ENCODE results near the gene KTN1. TPM values are rescaled to one million over a fixed set of nuclear protein-coding genes. Genes with fewer than 3 reads are reported as not detected.

Gene KTN1
- total RNA-seq, 1 experiment from 2014 or later, result 212 TPM

GRCh38 chr14:55540847-55541773, 38.9 kb upstream of the KTN1 start:
- no peak overlapping the region for H3K9ac ChIP-seq (ENCODE audit: low read length)
- no peak for DNase-seq
- peaks cover 7% of the 10 kb centered on the region for H3K9me3 ChIP-seq (ENCODE audit: low read length)
- peaks cover 2% of the 10 kb centered on the region; the same call in 1 of the 2 replicates for H3K4me1 ChIP-seq (ENCODE audit: low read length)
- H3K36me3 ChIP-seq (ENCODE audit: insufficient read depth, low read length), result no peaks in the 10 kb centered on the region
- no peak overlapping the region for H2AFZ ChIP-seq (ENCODE audit: low read length)
- no peak overlapping the region for H3K4me3 ChIP-seq (ENCODE audit: low read length)
- no peaks in the 10 kb centered on the region for H3K9me2 ChIP-seq (replicated peaks; ENCODE audit: insufficient read depth, low read length)
- H3K27ac ChIP-seq (ENCODE audit: low read length), result no peak overlapping the region
- no peaks in the 10 kb centered on the region for H4K20me1 ChIP-seq (ENCODE audit: insufficient read depth, low read depth, low read length)
- H3K4me2 ChIP-seq (ENCODE audit: low read depth, low read length, poor library complexity, severe bottlenecking), result no peak overlapping the region
- no peaks in the 10 kb centered on the region for H3K27me3 ChIP-seq (ENCODE audit: low read length)
- H3K79me2 ChIP-seq (ENCODE audit: low read length), result no peaks in the 10 kb centered on the region

GRCh38 chr14:55545779-55546178, 34.2 kb upstream of the KTN1 start:
- Histone ChIP-seq H3K9me3 (ENCODE audit: low read length) (no peaks in the 10 kb centered on the region; the same call in 1 of the 2 replicates), H3K27me3 (ENCODE audit: low read length) (no peaks in the 10 kb centered on the region), H3K4me3 (ENCODE audit: low read length) (no peak overlapping the region), H2AFZ (ENCODE audit: low read length) (no peak overlapping the region), H3K27ac (ENCODE audit: low read length) (no peak overlapping the region), H3K36me3 (ENCODE audit: insufficient read depth, low read length) (no peaks in the 10 kb centered on the region), H3K4me2 (ENCODE audit: low read depth, low read length, poor library complexity, severe bottlenecking) (no peak overlapping the region), H3K9ac (ENCODE audit: low read length) (no peak overlapping the region), H3K79me2 (ENCODE audit: low read length) (no peaks in the 10 kb centered on the region), H4K20me1 (ENCODE audit: insufficient read depth, low read depth, low read length) (no peaks in the 10 kb centered on the region), H3K4me1 (ENCODE audit: low read length) (no peaks in the 10 kb centered on the region), H3K9me2 (replicated peaks; ENCODE audit: insufficient read depth, low read length) (no peaks in the 10 kb centered on the region)
- DNase-seq, result no peak

GRCh38 chr14:55546212-55546874, 33.7 kb upstream of the KTN1 start:
- no peak overlapping the region for H3K27ac ChIP-seq (ENCODE audit: low read length)
- no peaks in the 10 kb centered on the region for H3K27me3 ChIP-seq (ENCODE audit: low read length)
- no peak overlapping the region for H3K9ac ChIP-seq (ENCODE audit: low read length)
- H3K9me3 ChIP-seq (ENCODE audit: low read length), result no peaks in the 10 kb centered on the region; the same call in 1 of the 2 replicates
- DNase-seq, result no peak
- no peak overlapping the region for H3K4me2 ChIP-seq (ENCODE audit: low read depth, low read length, poor library complexity, severe bottlenecking)
- H3K79me2 ChIP-seq (ENCODE audit: low read length), result no peaks in the 10 kb centered on the region
- H2AFZ ChIP-seq (ENCODE audit: low read length), result no peak overlapping the region
- no peak overlapping the region for H3K4me3 ChIP-seq (ENCODE audit: low read length)
- H4K20me1 ChIP-seq (ENCODE audit: insufficient read depth, low read depth, low read length), result no peaks in the 10 kb centered on the region
- no peaks in the 10 kb centered on the region for H3K9me2 ChIP-seq (replicated peaks; ENCODE audit: insufficient read depth, low read length)
- no peaks in the 10 kb centered on the region for H3K36me3 ChIP-seq (ENCODE audit: insufficient read depth, low read length)
- H3K4me1 ChIP-seq (ENCODE audit: low read length), result no peaks in the 10 kb centered on the region

- Histone ChIP-seq H3K36me3 (ENCODE audit: insufficient read depth, low read length) (no peaks in the 10 kb centered on the region), H3K4me3 (ENCODE audit: low read length) (no peak overlapping the region), H3K9me3 (ENCODE audit: low read length) (no peaks in the 10 kb centered on the region; the same call in 1 of the 2 replicates), H4K20me1 (ENCODE audit: insufficient read depth, low read depth, low read length) (no peaks in the 10 kb centered on the region), H2AFZ (ENCODE audit: low read length) (no peak overlapping the region), H3K4me2 (ENCODE audit: low read depth, low read length, poor library complexity, severe bottlenecking) (no peak overlapping the region), H3K79me2 (ENCODE audit: low read length) (no peaks in the 10 kb centered on the region), H3K9ac (ENCODE audit: low read length) (no peak overlapping the region), H3K9me2 (replicated peaks; ENCODE audit: insufficient read depth, low read length) (no peaks in the 10 kb centered on the region), H3K27me3 (ENCODE audit: low read length) (no peaks in the 10 kb centered on the region), H3K27ac (ENCODE audit: low read length) (no peak overlapping the region), H3K4me1 (ENCODE audit: low read length) (no peaks in the 10 kb centered on the region)
- DNase-seq, result no peak
These were observed 32.2 kb upstream of the KTN1 start for GRCh38 chr14:55547650-55548315.

GRCh38 chr14:55553791-55554190, 26.2 kb upstream of the KTN1 start:
- Histone ChIP-seq H3K27ac (ENCODE audit: low read length) (no peak overlapping the region), H3K9me3 (ENCODE audit: low read length) (no peaks in the 10 kb centered on the region; the same call in 1 of the 2 replicates), H3K9ac (ENCODE audit: low read length) (no peak overlapping the region), H3K27me3 (ENCODE audit: low read length) (no peaks in the 10 kb centered on the region), H3K79me2 (ENCODE audit: low read length) (no peaks in the 10 kb centered on the region), H3K4me3 (ENCODE audit: low read length) (no peak overlapping the region), H2AFZ (ENCODE audit: low read length) (no peak overlapping the region), H4K20me1 (ENCODE audit: insufficient read depth, low read depth, low read length) (no peaks in the 10 kb centered on the region), H3K9me2 (replicated peaks; ENCODE audit: insufficient read depth, low read length) (no peaks in the 10 kb centered on the region), H3K4me1 (ENCODE audit: low read length) (no peaks in the 10 kb centered on the region), H3K4me2 (ENCODE audit: low read depth, low read length, poor library complexity, severe bottlenecking) (no peak overlapping the region), H3K36me3 (ENCODE audit: insufficient read depth, low read length) (no peaks in the 10 kb centered on the region)
- no peak for DNase-seq

- H3K9me2 ChIP-seq (replicated peaks; ENCODE audit: insufficient read depth, low read length), result no peaks in the 10 kb centered on the region
- no peak overlapping the region for H2AFZ ChIP-seq (ENCODE audit: low read length)
- no peaks in the 10 kb centered on the region for H3K4me1 ChIP-seq (ENCODE audit: low read length)
- H3K9me3 ChIP-seq (ENCODE audit: low read length), result no peaks in the 10 kb centered on the region
- no peak for DNase-seq
- H3K36me3 ChIP-seq (ENCODE audit: insufficient read depth, low read length), result no peaks in the 10 kb centered on the region
- no peak overlapping the region for H3K4me2 ChIP-seq (ENCODE audit: low read depth, low read length, poor library complexity, severe bottlenecking)
- H3K27ac ChIP-seq (ENCODE audit: low read length), result no peak overlapping the region
- no peaks in the 10 kb centered on the region for H3K27me3 ChIP-seq (ENCODE audit: low read length)
- no peaks in the 10 kb centered on the region for H4K20me1 ChIP-seq (ENCODE audit: insufficient read depth, low read depth, low read length)
- H3K9ac ChIP-seq (ENCODE audit: low read length), result no peak overlapping the region
- no peaks in the 10 kb centered on the region for H3K79me2 ChIP-seq (ENCODE audit: low read length)
- H3K4me3 ChIP-seq (ENCODE audit: low read length), result no peak overlapping the region
These were observed 22.9 kb upstream of the KTN1 start for GRCh38 chr14:55556929-55557623.

- no peaks in the 10 kb centered on the region for H3K36me3 ChIP-seq (ENCODE audit: insufficient read depth, low read length)
- H3K79me2 ChIP-seq (ENCODE audit: low read length), result no peaks in the 10 kb centered on the region
- no peaks in the 10 kb centered on the region for H4K20me1 ChIP-seq (ENCODE audit: insufficient read depth, low read depth, low read length)
- H2AFZ ChIP-seq (ENCODE audit: low read length), result no peak overlapping the region
- H3K4me3 ChIP-seq (ENCODE audit: low read length), result no peak overlapping the region
- H3K9ac ChIP-seq (ENCODE audit: low read length), result no peak overlapping the region
- H3K27ac ChIP-seq (ENCODE audit: low read length), result no peak overlapping the region
- H3K9me2 ChIP-seq (replicated peaks; ENCODE audit: insufficient read depth, low read length), result no peaks in the 10 kb centered on the region
- no peak overlapping the region for H3K4me2 ChIP-seq (ENCODE audit: low read depth, low read length, poor library complexity, severe bottlenecking)
- DNase-seq, result no peak
- H3K4me1 ChIP-seq (ENCODE audit: low read length), result no peaks in the 10 kb centered on the region
- no peaks in the 10 kb centered on the region for H3K27me3 ChIP-seq (ENCODE audit: low read length)
- H3K9me3 ChIP-seq (ENCODE audit: low read length), result no peaks in the 10 kb centered on the region
These were observed 17.9 kb upstream of the KTN1 start for GRCh38 chr14:55562135-55562534.
